Karpas-422 (cell line): ENCODE results near the gene ACVR1B. TPM values are rescaled to one million over a fixed set of nuclear protein-coding genes. Genes with fewer than 3 reads are reported as not detected.

Source experiments
- DNase-seq: peaks from one replicate; pipeline ENCODE4 v3.0.0-alpha.2; 2015
- H2AFZ ChIP-seq: fragments of 200-600 bp; sonication (generic); 2 replicates; pipeline ENCODE4 v1.6.1; 2014; ENCODE audit warnings: antibody characterized with exemption, low read length, mixed read lengths
- H3K27ac ChIP-seq: fragments of 200-600 bp; sonication (generic); 2 replicates; pipeline ENCODE4 v1.5.1; 2014; ENCODE audit warnings: mild to moderate bottlenecking, low read length, moderate library complexity
- H3K27me3 ChIP-seq: fragments of 200-600 bp; sonication (generic); 2 replicates; pipeline ENCODE4 v1.6.1; 2014; ENCODE audit warnings: low read length, mixed read lengths
- H3K36me3 ChIP-seq: fragments of 200-600 bp; sonication (generic); 2 replicates; pipeline ENCODE4 v1.6.1; 2014; ENCODE audit warnings: low read length, mixed read lengths; ENCODE audit not compliant: insufficient read depth
- H3K4me1 ChIP-seq: fragments of 200-600 bp; sonication (generic); 2 replicates; pipeline ENCODE4 v1.6.1; 2014; ENCODE audit warnings: mild to moderate bottlenecking, low read length, mixed read lengths
- H3K4me2 ChIP-seq: fragments of 200-600 bp; sonication (generic); 2 replicates; pipeline ENCODE4 v1.6.1; 2014; ENCODE audit warnings: low read length, low read depth, mild to moderate bottlenecking; ENCODE audit not compliant: poor library complexity, severe bottlenecking
- H3K4me3 ChIP-seq: fragments of 200-600 bp; sonication (generic); 2 replicates; pipeline ENCODE4 v1.5.1; 2014; ENCODE audit warnings: mild to moderate bottlenecking, antibody characterized with exemption, low read length, mixed read lengths
- H3K79me2 ChIP-seq: fragments of 200-600 bp; sonication (generic); 2 replicates; pipeline ENCODE4 v1.6.1; 2014; ENCODE audit warnings: mild to moderate bottlenecking, low read length, mixed read lengths
- H3K9ac ChIP-seq: fragments of 200-600 bp; sonication (generic); 2 replicates; pipeline ENCODE4 v1.6.0; 2014; ENCODE audit warnings: low read length
- H3K9me2 ChIP-seq: fragments of 200-600 bp; sonication (generic), shearing (Covaris generic); replicated peaks from 2 replicates; pipeline ENCODE4 v1.6.0; 2014; ENCODE audit warnings: mild to moderate bottlenecking, low read length, moderate library complexity; ENCODE audit not compliant: insufficient read depth
- H3K9me3 ChIP-seq: fragments of 300-700, 200-600 bp; sonication (generic); 2 replicates; pipeline ENCODE4 v1.6.1; 2014; ENCODE audit warnings: low read length, mixed read lengths
- H4K20me1 ChIP-seq: fragments of 200-600 bp; sonication (generic); 2 replicates; pipeline ENCODE4 v1.6.1; 2014; ENCODE audit warnings: mild to moderate bottlenecking, antibody characterized with exemption, low read length, low read depth; ENCODE audit not compliant: insufficient read depth
- total RNA-seq: library from RNA; depleted of rRNA; stranded (reverse); fragments of >200 nt; shearing (Covaris generic); gene quantifications from 2 replicates; pipeline ENCODE4 v1.2.3, GENCODE V29; 2014; ENCODE audit warnings: low replicate concordance

The ACVR1B gene
- total RNA-seq, 1 experiment from 2014 or later, result 2.4 TPM

- Histone ChIP-seq H3K9me2 (no peaks in the 10 kb centered on the region), H3K4me1 (peaks cover 13% of the 10 kb centered on the region), H3K27ac (no peak overlapping the region), H4K20me1 (no peaks in the 10 kb centered on the region), H3K79me2 (no peaks in the 10 kb centered on the region), H3K4me2 (no peak overlapping the region), H3K9ac (no peak overlapping the region), H3K36me3 (no peaks in the 10 kb centered on the region), H3K9me3 (0 out of 2 replicates have a peak, but pooled peaks cover 6% of the 10 kb centered on the region), H3K4me3 (no peak overlapping the region), H3K27me3 (no peaks in the 10 kb centered on the region; the same call in 1 of the 2 replicates), H2AFZ (no peak overlapping the region)
- no peak for DNase-seq
These were observed 4.1 kb upstream of the ACVR1B start for GRCh38 chr12:51947246-51947996.

- Histone ChIP-seq H3K79me2 (no peaks in the 10 kb centered on the region), H3K4me1 (peaks cover 17% of the 10 kb centered on the region), H3K27ac (no peak overlapping the region), H3K9ac (no peak overlapping the region), H3K27me3 (no peaks in the 10 kb centered on the region; the same call in 1 of the 2 replicates), H2AFZ (no peak overlapping the region), H3K9me2 (no peaks in the 10 kb centered on the region), H3K36me3 (no peaks in the 10 kb centered on the region), H3K4me3 (no peak overlapping the region), H3K4me2 (no peak overlapping the region), H3K9me3 (0 out of 2 replicates have a peak, but pooled peaks cover 6% of the 10 kb centered on the region), H4K20me1 (no peaks in the 10 kb centered on the region)
- DNase-seq, result no peak
These were observed 3.4 kb upstream of the ACVR1B start for GRCh38 chr12:51948066-51948465.

GRCh38 chr12:51949342-51950030, 2.0 kb upstream of the ACVR1B start:
- H3K4me1 ChIP-seq, result peaks cover 19% of the 10 kb centered on the region
- H3K9ac ChIP-seq, result no peak overlapping the region
- no peaks in the 10 kb centered on the region for H3K9me2 ChIP-seq
- no peak overlapping the region for H3K4me2 ChIP-seq
- H3K9me3 ChIP-seq, result 0 out of 2 replicates have a peak, but pooled peaks cover 2% of the 10 kb centered on the region
- H3K79me2 ChIP-seq, result no peaks in the 10 kb centered on the region
- H3K4me3 ChIP-seq, result no peak overlapping the region
- H3K36me3 ChIP-seq, result no peaks in the 10 kb centered on the region
- DNase-seq, result no peak
- H3K27ac ChIP-seq, result no peak overlapping the region
- 0 out of 2 replicates have a peak, but pooled peaks cover 7% of the 10 kb centered on the region for H4K20me1 ChIP-seq
- no peak overlapping the region for H2AFZ ChIP-seq
- H3K27me3 ChIP-seq, result no peaks in the 10 kb centered on the region

- Histone ChIP-seq H3K36me3 (no peaks in the 10 kb centered on the region), H3K4me2 (peak overlapping the region; percentile 86), H3K9me2 (no peaks in the 10 kb centered on the region), H3K4me1 (peaks cover 19% of the 10 kb centered on the region), H3K9me3 (no peaks in the 10 kb centered on the region), H3K4me3 (peak overlapping the region; percentile 66), H4K20me1 (0 out of 2 replicates have a peak, but pooled peaks cover 10% of the 10 kb centered on the region), H3K27ac (no peak overlapping the region), H3K79me2 (no peaks in the 10 kb centered on the region), H3K27me3 (no peaks in the 10 kb centered on the region), H3K9ac (peak overlapping the region; percentile 69), H2AFZ (peak overlapping the region; percentile 94)
- no peak for DNase-seq
These were observed 759 bp upstream of the ACVR1B start for GRCh38 chr12:51950682-51951198.

- 0 out of 2 replicates have a peak, but pooled peaks cover 13% of the 10 kb centered on the region for H4K20me1 ChIP-seq
- H3K4me1 ChIP-seq, result peaks cover 19% of the 10 kb centered on the region
- no peaks in the 10 kb centered on the region for H3K79me2 ChIP-seq
- no peaks in the 10 kb centered on the region for H3K9me3 ChIP-seq
- no peak overlapping the region for H3K27ac ChIP-seq
- H3K36me3 ChIP-seq, result no peaks in the 10 kb centered on the region
- H3K4me2 ChIP-seq, result peak overlapping the region; percentile 92
- peak overlapping the region; percentile 80; the same call in 1 of the 2 replicates for H2AFZ ChIP-seq
- peak; percentile 67 for DNase-seq
- peak overlapping the region; percentile 83 for H3K4me3 ChIP-seq
- no peaks in the 10 kb centered on the region for H3K27me3 ChIP-seq
- no peaks in the 10 kb centered on the region for H3K9me2 ChIP-seq
- H3K9ac ChIP-seq, result peak overlapping the region; percentile 88
These were observed 584 bp downstream of the ACVR1B start for GRCh38 chr12:51951843-51952722.

GRCh38 chr12:51953089-51953488, 1.6 kb downstream of the ACVR1B start:
- Histone ChIP-seq H3K4me1 (peaks cover 19% of the 10 kb centered on the region), H3K4me3 (no peak overlapping the region), H3K79me2 (no peaks in the 10 kb centered on the region), H3K27ac (no peak overlapping the region), H3K9me2 (no peaks in the 10 kb centered on the region), H3K9me3 (no peaks in the 10 kb centered on the region), H4K20me1 (0 out of 2 replicates have a peak, but pooled peaks cover 13% of the 10 kb centered on the region), H3K27me3 (no peaks in the 10 kb centered on the region), H3K9ac (no peak overlapping the region), H2AFZ (no peak overlapping the region), H3K36me3 (no peaks in the 10 kb centered on the region), H3K4me2 (no peak overlapping the region)
- DNase-seq, result no peak

- H3K9me2 ChIP-seq, result no peaks in the 10 kb centered on the region
- peaks cover 19% of the 10 kb centered on the region for H3K4me1 ChIP-seq
- 0 out of 2 replicates have a peak, but pooled peaks cover 13% of the 10 kb centered on the region for H4K20me1 ChIP-seq
- no peak overlapping the region for H2AFZ ChIP-seq
- no peaks in the 10 kb centered on the region for H3K27me3 ChIP-seq
- H3K36me3 ChIP-seq, result no peaks in the 10 kb centered on the region
- H3K27ac ChIP-seq, result no peak overlapping the region
- H3K4me3 ChIP-seq, result no peak overlapping the region
- no peak for DNase-seq
- H3K79me2 ChIP-seq, result no peaks in the 10 kb centered on the region
- no peaks in the 10 kb centered on the region for H3K9me3 ChIP-seq
- H3K9ac ChIP-seq, result no peak overlapping the region
- no peak overlapping the region for H3K4me2 ChIP-seq
These were observed 2.4 kb downstream of the ACVR1B start for GRCh38 chr12:51953864-51954263.
